ENCODE data around the gene ARID1B. TPM values are rescaled to one million over a fixed set of nuclear protein-coding genes. Genes with fewer than 3 reads are reported as not detected.

The ARID1B gene
- total RNA-seq, 4 donors from 2014 or later: 87.1 to 194 (median 115) TPM

DNA sequence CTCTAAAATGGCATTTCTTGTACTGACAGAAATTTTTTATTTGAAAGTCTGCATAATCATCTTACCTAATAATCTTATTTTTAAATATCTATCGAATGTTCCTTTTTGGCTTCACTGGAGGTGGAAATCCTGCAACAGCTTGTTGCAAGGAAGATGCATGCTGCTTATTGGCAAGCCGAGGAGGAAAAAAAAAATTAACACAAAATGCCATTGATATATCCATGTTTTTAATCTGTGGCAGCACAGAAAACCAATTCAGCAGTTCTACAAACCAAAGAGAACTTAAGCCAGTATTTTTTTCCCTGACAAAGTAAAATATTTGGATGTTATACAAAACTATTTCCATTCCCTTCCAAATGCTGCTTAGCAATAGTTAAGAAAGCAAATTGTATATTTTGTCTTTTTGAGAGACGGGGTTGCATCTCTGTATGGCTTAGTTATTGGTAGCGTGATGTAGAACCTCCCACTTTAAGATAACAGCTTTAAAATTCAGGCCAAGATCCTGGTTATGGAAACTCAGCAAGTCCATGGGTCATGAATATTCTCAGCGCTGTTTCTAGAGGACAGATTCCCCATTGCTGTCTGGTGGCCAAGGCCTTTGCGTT lies 314.8 kb downstream of the ARID1B start:
- no peak overlapping the region for H3K4me3 ChIP-seq
- H3K27ac ChIP-seq: no peak overlapping the region
- WGBS, 2 donors (ENCODE audit: low coverage in 1 of 2): 86 to 87% methylated on average over 4 to 6 of the region's 6 CpGs
- in situ Hi-C loops (cut with MboI; ENCODE audit: low pct_ligation_motif_present in 1 of 4, low pct_unique_long_range_greater_than_20kb in 1 of 4, low sequenced_read_pairs in 3 of 4) (no loop called here), intact Hi-C loops (cut with DNase I; ENCODE audit: low total_unique reads) (no loop called here)
- DNase-seq: no peak
- no peaks in the 10 kb centered on the region for H3K9me3 ChIP-seq
- TF ChIP-seq EP300 (IDR thresholded peaks at IDR 0.05; ENCODE audit: low read depth) (no peak), POLR2A (IDR thresholded peaks at IDR 0.05) (no peak), POLR2AphosphoS5 (IDR thresholded peaks at IDR 0.05) (no peak)
- TF ChIP-seq, protein P1, sequence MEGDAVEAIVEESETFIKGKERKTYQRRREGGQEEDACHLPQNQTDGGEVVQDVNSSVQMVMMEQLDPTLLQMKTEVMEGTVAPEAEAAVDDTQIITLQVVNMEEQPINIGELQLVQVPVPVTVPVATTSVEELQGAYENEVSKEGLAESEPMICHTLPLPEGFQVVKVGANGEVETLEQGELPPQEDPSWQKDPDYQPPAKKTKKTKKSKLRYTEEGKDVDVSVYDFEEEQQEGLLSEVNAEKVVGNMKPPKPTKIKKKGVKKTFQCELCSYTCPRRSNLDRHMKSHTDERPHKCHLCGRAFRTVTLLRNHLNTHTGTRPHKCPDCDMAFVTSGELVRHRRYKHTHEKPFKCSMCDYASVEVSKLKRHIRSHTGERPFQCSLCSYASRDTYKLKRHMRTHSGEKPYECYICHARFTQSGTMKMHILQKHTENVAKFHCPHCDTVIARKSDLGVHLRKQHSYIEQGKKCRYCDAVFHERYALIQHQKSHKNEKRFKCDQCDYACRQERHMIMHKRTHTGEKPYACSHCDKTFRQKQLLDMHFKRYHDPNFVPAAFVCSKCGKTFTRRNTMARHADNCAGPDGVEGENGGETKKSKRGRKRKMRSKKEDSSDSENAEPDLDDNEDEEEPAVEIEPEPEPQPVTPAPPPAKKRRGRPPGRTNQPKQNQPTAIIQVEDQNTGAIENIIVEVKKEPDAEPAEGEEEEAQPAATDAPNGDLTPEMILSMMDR (IDR thresholded peaks at IDR 0.05): no peak
- no peaks in the 10 kb centered on the region for H3K27me3 ChIP-seq
- peaks cover 0 to 4% (median 0%) of the 10 kb centered on the region in 4 donors for H3K4me1 ChIP-seq
- H3K36me3 ChIP-seq: no peaks in the 10 kb centered on the region

DNA sequence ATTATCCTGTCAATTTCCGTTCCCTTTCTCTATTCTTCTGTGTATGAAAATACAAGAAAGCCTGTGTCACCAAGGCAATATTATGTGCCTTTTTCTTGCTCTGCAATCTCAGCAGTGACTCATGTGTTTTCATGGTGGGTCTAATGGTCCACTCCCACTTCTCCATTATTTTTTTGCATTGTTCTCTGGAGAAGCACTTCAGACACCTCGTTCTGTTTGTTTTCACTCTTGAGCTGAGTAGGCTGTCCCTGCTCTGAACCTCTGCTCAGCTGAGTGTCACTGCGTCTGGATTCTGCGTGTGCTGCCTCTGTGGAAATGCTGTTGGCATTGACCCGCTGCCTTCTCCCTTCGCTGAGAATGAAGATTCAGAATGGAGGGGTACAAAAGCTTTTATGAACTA lies 315.6 kb downstream of the ARID1B start:
- no peaks in the 10 kb centered on the region for H3K36me3 ChIP-seq
- no peak overlapping the region for H3K4me3 ChIP-seq
- in situ Hi-C loops (cut with MboI; ENCODE audit: low pct_ligation_motif_present in 1 of 4, low pct_unique_long_range_greater_than_20kb in 1 of 4, low sequenced_read_pairs in 3 of 4): no loop called here
- intact Hi-C loops (cut with DNase I; ENCODE audit: low total_unique reads): no loop called here
- peaks cover 0 to 4% (median 0%) of the 10 kb centered on the region in 4 donors for H3K4me1 ChIP-seq
- DNase-seq: no peak
- H3K9me3 ChIP-seq: no peaks in the 10 kb centered on the region
- no peak overlapping the region for H3K27ac ChIP-seq
- TF ChIP-seq, protein P1 (IDR thresholded peaks at IDR 0.05): no peak
- TF ChIP-seq EP300 (IDR thresholded peaks at IDR 0.05; ENCODE audit: low read depth): no peak
- TF ChIP-seq POLR2A (IDR thresholded peaks at IDR 0.05): no peak
- TF ChIP-seq POLR2AphosphoS5 (IDR thresholded peaks at IDR 0.05): no peak
- 80 to 94% methylated on average over 6 of the region's 6 CpGs for WGBS, 2 donors (ENCODE audit: low coverage in 1 of 2)
- no peaks in the 10 kb centered on the region for H3K27me3 ChIP-seq

DNA sequence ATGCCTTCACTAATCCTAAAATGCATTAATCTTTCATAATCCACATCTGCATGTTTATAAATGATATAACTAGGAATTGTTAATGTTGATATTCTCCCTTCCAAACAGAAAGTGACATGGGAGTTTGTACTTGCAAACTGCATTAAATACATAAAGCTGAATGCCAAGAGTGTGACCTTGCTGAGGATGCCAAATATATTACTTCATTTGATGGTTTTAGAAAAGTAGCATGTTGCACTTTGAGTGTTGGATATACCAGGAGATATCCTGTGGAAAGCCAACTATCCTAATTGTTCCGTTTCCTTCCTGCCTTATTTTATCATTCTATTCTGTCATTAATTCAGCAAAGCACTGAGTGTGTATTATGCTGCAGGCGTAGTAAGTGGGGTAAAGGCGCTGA lies 316.4 kb downstream of the ARID1B start:
- intact Hi-C loops (cut with DNase I; ENCODE audit: low total_unique reads) (no loop called here), in situ Hi-C loops (cut with MboI; ENCODE audit: low pct_ligation_motif_present in 1 of 4, low pct_unique_long_range_greater_than_20kb in 1 of 4, low sequenced_read_pairs in 3 of 4) (no loop called here)
- WGBS, 2 donors (ENCODE audit: low coverage in 1 of 2): 87 to 94% methylated on average over 3 of the region's 3 CpGs
- H3K36me3 ChIP-seq: no peaks in the 10 kb centered on the region
- no peaks in the 10 kb centered on the region for H3K27me3 ChIP-seq
- no peak for TF ChIP-seq EP300 (IDR thresholded peaks at IDR 0.05; ENCODE audit: low read depth)
- no peak for TF ChIP-seq POLR2A (IDR thresholded peaks at IDR 0.05)
- no peak for TF ChIP-seq POLR2AphosphoS5 (IDR thresholded peaks at IDR 0.05)
- TF ChIP-seq, protein P1 (IDR thresholded peaks at IDR 0.05): no peak
- no peak for DNase-seq
- no peak overlapping the region for H3K27ac ChIP-seq
- H3K4me3 ChIP-seq: no peak overlapping the region
- peaks cover 0 to 4% (median 0%) of the 10 kb centered on the region in 4 donors for H3K4me1 ChIP-seq
- no peaks in the 10 kb centered on the region for H3K9me3 ChIP-seq

DNA sequence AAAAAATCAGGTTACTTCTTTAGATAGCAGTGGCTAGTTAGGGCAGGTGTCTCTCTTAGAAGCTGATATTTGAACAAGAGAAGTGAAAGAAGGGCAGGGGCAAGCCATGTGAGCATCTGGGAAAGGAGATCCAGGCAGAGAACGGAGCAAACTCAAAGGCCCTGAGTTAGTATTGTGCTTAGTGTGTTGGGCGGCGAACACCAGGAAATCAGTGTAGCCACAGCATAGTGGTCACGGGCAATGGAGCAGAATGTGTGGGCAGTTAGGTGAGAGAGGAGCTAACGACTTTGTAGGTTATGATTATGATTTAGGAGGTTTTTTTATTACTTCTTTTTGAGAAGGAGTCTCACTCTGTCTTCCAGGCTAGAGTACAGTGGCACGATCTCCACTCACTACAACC lies 316.9 kb downstream of the ARID1B start:
- no peak for DNase-seq
- Histone ChIP-seq H3K27ac (no peak overlapping the region), H3K36me3 (no peaks in the 10 kb centered on the region), H3K27me3 (no peaks in the 10 kb centered on the region), H3K9me3 (no peaks in the 10 kb centered on the region), H3K4me1 (peaks cover 0 to 4% (median 0%) of the 10 kb centered on the region in 4 donors), H3K4me3 (no peak overlapping the region)
- 75 to 91% methylated on average over 6 of the region's 6 CpGs for WGBS, 2 donors (ENCODE audit: low coverage in 1 of 2)
- intact Hi-C loops (cut with DNase I; ENCODE audit: low total_unique reads) (no loop called here), in situ Hi-C loops (cut with MboI; ENCODE audit: low pct_ligation_motif_present in 1 of 4, low pct_unique_long_range_greater_than_20kb in 1 of 4, low sequenced_read_pairs in 3 of 4) (no loop called here)
- TF ChIP-seq, protein P1 (IDR thresholded peaks at IDR 0.05): no peak

All from transverse colon (tissue), 4 donors.